ENCODE measurements around the gene OR1C1.

DNA sequence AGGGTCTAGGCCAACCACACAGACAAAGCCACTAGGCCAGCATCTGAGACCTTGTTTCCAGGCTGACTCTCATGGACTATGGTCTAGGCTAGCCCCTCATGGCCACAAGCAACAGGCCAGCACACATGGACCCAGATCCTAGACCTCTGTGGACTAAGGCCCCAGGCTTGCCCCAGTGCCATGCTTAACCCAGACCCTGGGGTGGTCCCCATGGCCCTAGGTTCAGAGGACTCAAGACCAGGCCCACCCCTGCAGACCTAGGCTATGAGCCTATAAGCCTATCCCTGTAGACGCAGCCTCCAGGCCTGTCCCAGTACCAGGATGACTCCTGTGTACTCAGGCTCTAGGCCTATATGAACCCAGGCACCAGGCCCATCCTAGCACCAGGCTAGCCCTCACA is 10.5 kb downstream of the OR1C1 start:
- TF ChIP-seq, protein P1, sequence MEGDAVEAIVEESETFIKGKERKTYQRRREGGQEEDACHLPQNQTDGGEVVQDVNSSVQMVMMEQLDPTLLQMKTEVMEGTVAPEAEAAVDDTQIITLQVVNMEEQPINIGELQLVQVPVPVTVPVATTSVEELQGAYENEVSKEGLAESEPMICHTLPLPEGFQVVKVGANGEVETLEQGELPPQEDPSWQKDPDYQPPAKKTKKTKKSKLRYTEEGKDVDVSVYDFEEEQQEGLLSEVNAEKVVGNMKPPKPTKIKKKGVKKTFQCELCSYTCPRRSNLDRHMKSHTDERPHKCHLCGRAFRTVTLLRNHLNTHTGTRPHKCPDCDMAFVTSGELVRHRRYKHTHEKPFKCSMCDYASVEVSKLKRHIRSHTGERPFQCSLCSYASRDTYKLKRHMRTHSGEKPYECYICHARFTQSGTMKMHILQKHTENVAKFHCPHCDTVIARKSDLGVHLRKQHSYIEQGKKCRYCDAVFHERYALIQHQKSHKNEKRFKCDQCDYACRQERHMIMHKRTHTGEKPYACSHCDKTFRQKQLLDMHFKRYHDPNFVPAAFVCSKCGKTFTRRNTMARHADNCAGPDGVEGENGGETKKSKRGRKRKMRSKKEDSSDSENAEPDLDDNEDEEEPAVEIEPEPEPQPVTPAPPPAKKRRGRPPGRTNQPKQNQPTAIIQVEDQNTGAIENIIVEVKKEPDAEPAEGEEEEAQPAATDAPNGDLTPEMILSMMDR (IDR thresholded peaks at IDR 0.05; ENCODE audit: insufficient read depth, low read length): no peak
- TF ChIP-seq GABPA (IDR thresholded peaks at IDR 0.05; ENCODE audit: low read depth): no peak
- TF ChIP-seq, protein P2, sequence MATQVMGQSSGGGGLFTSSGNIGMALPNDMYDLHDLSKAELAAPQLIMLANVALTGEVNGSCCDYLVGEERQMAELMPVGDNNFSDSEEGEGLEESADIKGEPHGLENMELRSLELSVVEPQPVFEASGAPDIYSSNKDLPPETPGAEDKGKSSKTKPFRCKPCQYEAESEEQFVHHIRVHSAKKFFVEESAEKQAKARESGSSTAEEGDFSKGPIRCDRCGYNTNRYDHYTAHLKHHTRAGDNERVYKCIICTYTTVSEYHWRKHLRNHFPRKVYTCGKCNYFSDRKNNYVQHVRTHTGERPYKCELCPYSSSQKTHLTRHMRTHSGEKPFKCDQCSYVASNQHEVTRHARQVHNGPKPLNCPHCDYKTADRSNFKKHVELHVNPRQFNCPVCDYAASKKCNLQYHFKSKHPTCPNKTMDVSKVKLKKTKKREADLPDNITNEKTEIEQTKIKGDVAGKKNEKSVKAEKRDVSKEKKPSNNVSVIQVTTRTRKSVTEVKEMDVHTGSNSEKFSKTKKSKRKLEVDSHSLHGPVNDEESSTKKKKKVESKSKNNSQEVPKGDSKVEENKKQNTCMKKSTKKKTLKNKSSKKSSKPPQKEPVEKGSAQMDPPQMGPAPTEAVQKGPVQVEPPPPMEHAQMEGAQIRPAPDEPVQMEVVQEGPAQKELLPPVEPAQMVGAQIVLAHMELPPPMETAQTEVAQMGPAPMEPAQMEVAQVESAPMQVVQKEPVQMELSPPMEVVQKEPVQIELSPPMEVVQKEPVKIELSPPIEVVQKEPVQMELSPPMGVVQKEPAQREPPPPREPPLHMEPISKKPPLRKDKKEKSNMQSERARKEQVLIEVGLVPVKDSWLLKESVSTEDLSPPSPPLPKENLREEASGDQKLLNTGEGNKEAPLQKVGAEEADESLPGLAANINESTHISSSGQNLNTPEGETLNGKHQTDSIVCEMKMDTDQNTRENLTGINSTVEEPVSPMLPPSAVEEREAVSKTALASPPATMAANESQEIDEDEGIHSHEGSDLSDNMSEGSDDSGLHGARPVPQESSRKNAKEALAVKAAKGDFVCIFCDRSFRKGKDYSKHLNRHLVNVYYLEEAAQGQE (IDR thresholded peaks at IDR 0.05; ENCODE audit: insufficient replicate concordance, low read depth): no peak

Measured in HL-60 (cell line).